Esophagus muscularis mucosa (tissue), 4 donors: Measurements from ENCODE around the gene SOD3. TPM values are rescaled to one million over a fixed set of nuclear protein-coding genes. Genes with fewer than 3 reads are reported as not detected.

Experiments used
- DNase-seq: peaks from one replicate; pipeline ENCODE4 v3.0.0-alpha.2; 2017; ENCODE audit errors: extremely low spot score
- H3K27ac ChIP-seq, 4 donors: fragments of 200-600 bp; sonication (generic); replicated peaks in 1 of 4; 1 replicate in 3 of 4; 2 replicates in 1 of 4; pipeline ENCODE4 v1.5.1; 2016 to 2019; ENCODE audit warnings: mild to moderate bottlenecking in 1 of 4
- H3K27me3 ChIP-seq, 4 donors: fragments of 200-600 bp; sonication (generic); one replicate each; pipeline versions ENCODE4 v1.5.1 to v1.6.0; 2016 to 2019
- H3K36me3 ChIP-seq, 4 donors: fragments of 200-600 bp; sonication (generic); one replicate each; pipeline ENCODE4 v1.5.1; 2016 to 2019
- H3K4me1 ChIP-seq, 4 donors: fragments of 200-600 bp; sonication (generic); one replicate each; pipeline ENCODE4 v1.5.1; 2016 to 2019
- H3K4me3 ChIP-seq, 4 donors: fragments of 200-600 bp; sonication (generic); 1 replicate in 2 of 4; 2 replicates in 2 of 4; pipeline ENCODE4 v1.5.1; 2016 to 2019; ENCODE audit warnings: mild to moderate bottlenecking in 4 of 4, moderate library complexity in 1 of 4
- H3K9me3 ChIP-seq, 4 donors: fragments of 200-600 bp; sonication (generic); 1 replicate in 3 of 4; 2 replicates in 1 of 4; pipeline ENCODE4 v1.5.1; 2016 to 2019
- CTCF ChIP-seq, 3 experiments: fragments of 200-600 bp in 2 of 3; fragments of 450-650 bp in 1 of 3; sonication (generic) in 2 of 3; IDR thresholded peaks; one replicate each; pipeline ENCODE4 v1.5.1; 2017 to 2019; ENCODE audit warnings: antibody characterized with exemption in 3 of 3, mild to moderate bottlenecking in 2 of 3, moderate library complexity in 1 of 3
- EP300 ChIP-seq: sonication (generic); formaldehyde crosslinking; IDR thresholded peaks from one replicate; pipeline ENCODE4 v1.6.1; 2017; ENCODE audit warnings: antibody characterized with exemption
- POLR2A ChIP-seq: fragments of 450-650 bp; IDR thresholded peaks from one replicate; pipeline ENCODE4 v1.6.1; 2017; ENCODE audit warnings: antibody characterized with exemption, moderate library complexity, mild to moderate bottlenecking, low read depth
- POLR2AphosphoS5 ChIP-seq, 2 donors: sonication (generic); formaldehyde crosslinking; IDR thresholded peaks; one replicate each; pipeline ENCODE4 v1.6.1; 2017; ENCODE audit warnings: antibody characterized with exemption in 2 of 2
- WGBS: methylation state at CpG from one replicate; pipeline ENCODE4 v1.1.5; 2018; 5-methylcytosine and 5-hydroxymethylcytosine counted together
- intact Hi-C: fragments of 100-400 bp; cut with DNase I; formaldehyde crosslinking; loops from one replicate; pipeline ENCODE4 v1.15.1; 2023
- total RNA-seq, 4 donors: library from RNA; depleted of rRNA; stranded (reverse); fragments of >200 nt; gene quantifications; one replicate each; pipeline versions ENCODE4 v1.1.0 to v1.2.1, GENCODE V29; 2016

Gene SOD3
- total RNA-seq, 4 donors from 2014 or later = 404 to 1,012 (median 570) TPM

- TF ChIP-seq POLR2A (no peak), EP300 (no peak), CTCF (IDR thresholded peaks at IDR 0.05) (no peak), POLR2AphosphoS5 (IDR thresholded peaks at IDR 0.05) (no peak)
- Histone ChIP-seq H3K4me3 (no peak overlapping the region), H3K27me3 (peaks cover 0 to 5% (median 0%) of the 10 kb centered on the region in 4 donors), H3K27ac (peak overlapping the region; percentile 4 to 96 (median 81)), H3K9me3 (no peaks in the 10 kb centered on the region), H3K36me3 (peaks cover 0 to 8% (median 4%) of the 10 kb centered on the region in 4 donors), H3K4me1 (peaks cover 45 to 94% (median 84%) of the 10 kb centered on the region in 4 donors)
- DNase-seq = peak; percentile 79
- 76% methylated on average over 5 of the region's 5 CpGs for WGBS
- intact Hi-C loops = loop anchor here (5.0 to 10.0 kb wide), 6 partner anchors 54 to 357 kb away; partner anchors contain the start of genes CCDC149 and DHX15
Observed at GRCh38 chr4:24798036-24798610, 2.8 kb downstream of the SOD3 start.

- 83% methylated on average over 5 of the region's 13 CpGs for WGBS
- TF ChIP-seq CTCF (IDR thresholded peaks at IDR 0.05) = no peak
- no peak for TF ChIP-seq POLR2A
- TF ChIP-seq EP300 = no peak
- TF ChIP-seq POLR2AphosphoS5 (IDR thresholded peaks at IDR 0.05) = no peak
- H3K9me3 ChIP-seq = no peaks in the 10 kb centered on the region
- peak overlapping the region in 1 of 4 donors; percentile 52 for H3K4me3 ChIP-seq
- peak; percentile 89 for DNase-seq
- peaks cover 0 to 5% (median 0%) of the 10 kb centered on the region in 4 donors for H3K27me3 ChIP-seq
- peak overlapping the region in 3 of 4 donors; percentile 16 to 68 (median 64) for H3K27ac ChIP-seq
- H3K36me3 ChIP-seq = peaks cover 0 to 8% (median 4%) of the 10 kb centered on the region in 4 donors
- peaks cover 36 to 89% (median 79%) of the 10 kb centered on the region in 4 donors for H3K4me1 ChIP-seq
- intact Hi-C loops = loop anchor here (5.0 to 10.0 kb wide), 6 partner anchors 53 to 356 kb away; partner anchors contain the start of genes CCDC149 and DHX15
Observed at GRCh38 chr4:24799196-24799543, 3.8 kb downstream of the SOD3 start.

GRCh38 chr4:24799544-24800324, 4.4 kb downstream of the SOD3 start:
- intact Hi-C loops = loop anchor here (5.0 to 10.0 kb wide), 6 partner anchors 53 to 355 kb away; partner anchors contain the start of genes CCDC149 and DHX15
- Histone ChIP-seq H3K4me3 (peak overlapping the region; percentile 33 to 52 (median 35)), H3K4me1 (peaks cover 33 to 89% (median 79%) of the 10 kb centered on the region in 4 donors), H3K9me3 (no peaks in the 10 kb centered on the region), H3K27me3 (no peaks in the 10 kb centered on the region), H3K27ac (peak overlapping the region; percentile 64 to 77 (median 68)), H3K36me3 (peaks cover 0 to 8% (median 4%) of the 10 kb centered on the region in 4 donors)
- no peak for TF ChIP-seq EP300
- no peak for TF ChIP-seq POLR2AphosphoS5 (IDR thresholded peaks at IDR 0.05)
- no peak for TF ChIP-seq POLR2A
- no peak for TF ChIP-seq CTCF (IDR thresholded peaks at IDR 0.05)
- WGBS = 19% methylated on average over 18 of the region's 103 CpGs
- peak; percentile 86 for DNase-seq

- Histone ChIP-seq H3K27ac (peak overlapping the region; percentile 64 to 77 (median 68)), H3K4me1 (peaks cover 32 to 89% (median 79%) of the 10 kb centered on the region in 4 donors)
- WGBS = 55% methylated on average over 25 of the region's 25 CpGs
Observed at GRCh38 chr4:24800325-24800895, 5.0 kb downstream of the SOD3 start.

More at GRCh38 chr4:24800325-24800895, 5.0 kb downstream of the SOD3 start:
- intact Hi-C loops = no loop called here
- Histone ChIP-seq H3K9me3 (no peaks in the 10 kb centered on the region), H3K36me3 (peaks cover 0 to 8% (median 4%) of the 10 kb centered on the region in 4 donors), H3K27me3 (no peaks in the 10 kb centered on the region), H3K4me3 (peak overlapping the region; percentile 33 to 52 (median 35))
- TF ChIP-seq POLR2A = no peak
- TF ChIP-seq EP300 = no peak
- no peak for TF ChIP-seq CTCF (IDR thresholded peaks at IDR 0.05)
- TF ChIP-seq POLR2AphosphoS5 (IDR thresholded peaks at IDR 0.05) = no peak
- peak; percentile 87 for DNase-seq
